ENCODE data around the gene WDFY4.

WDFY4 gene

DNA sequence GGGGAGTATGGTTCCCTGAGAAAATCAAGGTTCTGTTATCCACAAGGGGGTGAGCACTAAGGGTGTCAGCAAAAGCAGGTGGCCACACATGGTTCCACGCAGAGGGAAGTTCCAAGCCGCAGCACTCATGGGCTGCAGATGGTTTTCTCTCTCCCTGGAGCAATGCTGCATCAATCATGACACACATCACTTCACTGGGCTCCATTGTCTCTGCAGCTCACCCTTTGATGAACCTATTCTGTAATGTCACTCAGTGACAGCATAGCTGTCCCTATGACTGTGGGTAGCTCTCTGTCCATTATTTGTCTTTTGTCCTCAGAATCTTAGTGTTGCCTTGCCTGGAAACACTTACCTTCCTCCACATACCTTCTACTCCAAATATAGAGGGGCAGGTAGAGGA is 220.2 kb downstream of the WDFY4 start:
- DNase-seq: no peak
- H3K9me3 Mint-ChIP-seq: no peaks in the 10 kb centered on the region
- H3K27ac Mint-ChIP-seq: no peak overlapping the region
- peaks cover 35% of the 10 kb centered on the region for H3K27me3 Mint-ChIP-seq (ENCODE audit: low read depth, poor library complexity)
- no peaks in the 10 kb centered on the region for H3K36me3 Mint-ChIP-seq (ENCODE audit: low read depth)
- TF ChIP-seq, protein P1, sequence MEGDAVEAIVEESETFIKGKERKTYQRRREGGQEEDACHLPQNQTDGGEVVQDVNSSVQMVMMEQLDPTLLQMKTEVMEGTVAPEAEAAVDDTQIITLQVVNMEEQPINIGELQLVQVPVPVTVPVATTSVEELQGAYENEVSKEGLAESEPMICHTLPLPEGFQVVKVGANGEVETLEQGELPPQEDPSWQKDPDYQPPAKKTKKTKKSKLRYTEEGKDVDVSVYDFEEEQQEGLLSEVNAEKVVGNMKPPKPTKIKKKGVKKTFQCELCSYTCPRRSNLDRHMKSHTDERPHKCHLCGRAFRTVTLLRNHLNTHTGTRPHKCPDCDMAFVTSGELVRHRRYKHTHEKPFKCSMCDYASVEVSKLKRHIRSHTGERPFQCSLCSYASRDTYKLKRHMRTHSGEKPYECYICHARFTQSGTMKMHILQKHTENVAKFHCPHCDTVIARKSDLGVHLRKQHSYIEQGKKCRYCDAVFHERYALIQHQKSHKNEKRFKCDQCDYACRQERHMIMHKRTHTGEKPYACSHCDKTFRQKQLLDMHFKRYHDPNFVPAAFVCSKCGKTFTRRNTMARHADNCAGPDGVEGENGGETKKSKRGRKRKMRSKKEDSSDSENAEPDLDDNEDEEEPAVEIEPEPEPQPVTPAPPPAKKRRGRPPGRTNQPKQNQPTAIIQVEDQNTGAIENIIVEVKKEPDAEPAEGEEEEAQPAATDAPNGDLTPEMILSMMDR (IDR thresholded peaks at IDR 0.05): no peak
- H3K4me1 Mint-ChIP-seq: no peaks in the 10 kb centered on the region
- no peak overlapping the region for H3K4me3 Mint-ChIP-seq

DNA sequence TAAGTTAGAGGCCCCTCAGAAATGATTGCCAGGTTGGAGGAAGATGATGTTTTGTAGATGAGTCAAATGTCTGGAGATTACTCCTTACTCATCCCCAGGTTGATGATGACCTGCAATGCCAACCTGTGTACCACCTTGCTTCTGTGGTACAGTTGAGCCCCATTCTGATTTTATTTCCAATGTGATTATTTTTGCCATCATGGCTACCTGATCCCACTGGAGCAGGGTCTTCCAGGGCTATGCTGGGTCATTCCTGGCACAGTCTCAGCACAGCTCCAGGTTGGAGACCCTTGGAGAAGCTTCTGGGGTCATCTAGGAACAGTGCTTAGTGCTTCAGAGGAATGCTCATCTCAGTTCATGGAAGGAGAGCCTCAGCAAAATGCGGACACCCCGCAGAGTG is 220.6 kb downstream of the WDFY4 start:
- no peaks in the 10 kb centered on the region for H3K9me3 Mint-ChIP-seq
- H3K36me3 Mint-ChIP-seq (ENCODE audit: low read depth): no peaks in the 10 kb centered on the region
- TF ChIP-seq, protein P1 (IDR thresholded peaks at IDR 0.05): no peak
- DNase-seq: no peak
- no peak overlapping the region for H3K4me3 Mint-ChIP-seq
- H3K27ac Mint-ChIP-seq: no peak overlapping the region
- H3K27me3 Mint-ChIP-seq (ENCODE audit: low read depth, poor library complexity): peaks cover 35% of the 10 kb centered on the region
- no peaks in the 10 kb centered on the region for H3K4me1 Mint-ChIP-seq

DNA sequence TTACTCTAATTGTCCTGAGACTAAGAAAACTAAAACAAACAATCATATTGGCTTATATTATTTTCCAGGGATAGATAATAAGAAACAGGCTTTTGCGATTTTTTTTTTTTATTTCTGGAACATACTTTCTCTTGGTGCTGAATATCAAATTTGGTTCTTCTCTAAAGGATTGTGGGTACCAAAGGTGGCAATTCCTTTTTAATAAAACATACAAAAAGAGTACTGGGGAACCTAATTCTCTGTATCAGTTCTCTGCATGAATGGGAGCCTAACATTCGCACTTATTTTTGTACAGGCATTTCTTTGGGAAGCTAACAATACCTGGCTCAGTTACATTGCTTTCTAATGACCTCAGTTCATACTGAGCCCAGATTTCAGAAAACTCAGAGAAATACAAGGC is 222.2 kb downstream of the WDFY4 start:
- no peaks in the 10 kb centered on the region for H3K4me1 Mint-ChIP-seq
- no peak for DNase-seq
- H3K27ac Mint-ChIP-seq: no peak overlapping the region
- peaks cover 31% of the 10 kb centered on the region for H3K27me3 Mint-ChIP-seq (ENCODE audit: low read depth, poor library complexity)
- no peak overlapping the region for H3K4me3 Mint-ChIP-seq
- H3K9me3 Mint-ChIP-seq: no peaks in the 10 kb centered on the region
- TF ChIP-seq, protein P1 (IDR thresholded peaks at IDR 0.05): no peak
- H3K36me3 Mint-ChIP-seq (ENCODE audit: low read depth): no peaks in the 10 kb centered on the region

DNA sequence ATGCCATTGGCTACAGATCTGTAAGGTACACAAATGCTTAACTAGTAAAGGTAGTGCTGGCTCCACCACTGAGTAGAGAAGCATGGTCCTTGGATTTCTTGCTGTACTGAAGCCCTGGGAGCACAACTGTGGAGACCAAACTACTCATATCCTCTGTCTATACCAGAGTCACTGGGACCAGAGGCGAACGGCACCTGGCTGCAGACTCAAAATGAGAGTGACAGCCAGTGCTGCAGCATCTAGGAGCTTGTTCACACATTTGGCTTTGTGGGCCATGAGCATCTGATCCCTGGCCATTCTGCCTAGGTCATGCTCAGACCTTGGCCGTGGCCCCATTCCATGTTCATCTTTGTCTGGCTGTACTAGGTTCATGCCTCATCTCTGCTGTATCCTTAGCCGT is 223.1 kb downstream of the WDFY4 start:
- H3K27me3 Mint-ChIP-seq (ENCODE audit: low read depth, poor library complexity): peaks cover 22% of the 10 kb centered on the region
- H3K36me3 Mint-ChIP-seq (ENCODE audit: low read depth): no peaks in the 10 kb centered on the region
- no peak overlapping the region for H3K27ac Mint-ChIP-seq
- no peaks in the 10 kb centered on the region for H3K4me1 Mint-ChIP-seq
- TF ChIP-seq, protein P1 (IDR thresholded peaks at IDR 0.05): no peak
- DNase-seq: no peak
- no peaks in the 10 kb centered on the region for H3K9me3 Mint-ChIP-seq
- H3K4me3 Mint-ChIP-seq: no peak overlapping the region

DNA sequence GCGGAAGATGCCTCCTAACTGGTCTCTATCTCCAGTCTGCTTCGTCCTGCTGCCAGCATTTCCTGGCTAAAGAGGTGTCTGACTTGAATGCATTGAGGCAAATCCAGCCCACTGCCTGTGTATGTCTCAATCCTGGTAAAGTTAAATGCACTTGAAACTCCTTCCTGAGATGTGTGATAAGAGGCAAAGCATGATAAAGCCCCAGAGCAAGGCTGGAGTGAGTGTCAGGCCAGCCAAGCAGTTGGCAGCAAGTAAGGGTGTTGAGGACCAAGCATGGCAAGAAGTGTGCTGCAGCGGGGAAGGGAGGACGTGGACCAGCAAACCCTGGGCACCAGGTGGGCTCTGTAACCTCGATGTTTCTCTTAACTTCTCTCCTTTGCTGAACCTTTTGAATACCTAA is 225.9 kb downstream of the WDFY4 start:
- no peak overlapping the region for H3K4me3 Mint-ChIP-seq
- H3K27ac Mint-ChIP-seq: no peak overlapping the region
- H3K4me1 Mint-ChIP-seq: no peaks in the 10 kb centered on the region
- DNase-seq: no peak
- TF ChIP-seq, protein P1 (IDR thresholded peaks at IDR 0.05): no peak
- H3K27me3 Mint-ChIP-seq (ENCODE audit: low read depth, poor library complexity): peaks cover 27% of the 10 kb centered on the region
- no peaks in the 10 kb centered on the region for H3K36me3 Mint-ChIP-seq (ENCODE audit: low read depth)
- no peaks in the 10 kb centered on the region for H3K9me3 Mint-ChIP-seq

DNA sequence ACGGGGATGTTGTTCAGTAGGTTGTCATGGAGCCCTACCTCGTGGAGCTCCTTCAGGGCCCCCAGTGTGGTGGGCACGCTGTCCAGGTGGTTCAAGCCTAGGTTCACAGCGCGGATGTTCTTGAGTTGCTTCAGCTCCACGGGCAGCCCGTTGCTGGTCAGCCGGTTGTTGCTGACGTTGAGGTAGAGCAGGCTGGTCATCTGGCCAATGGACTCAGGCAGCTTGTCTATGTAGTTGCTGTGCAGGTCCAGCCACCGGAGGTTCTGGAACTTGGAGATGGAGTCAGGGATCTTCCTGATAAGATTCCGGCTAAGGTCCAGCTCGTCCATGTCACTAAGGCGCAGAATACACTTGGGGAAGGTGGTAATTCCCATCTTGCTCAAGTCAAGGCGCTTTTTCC is 229.0 kb downstream of the WDFY4 start:
- H3K4me3 Mint-ChIP-seq: no peak overlapping the region
- H3K9me3 Mint-ChIP-seq: peaks cover 5% of the 10 kb centered on the region
- H3K4me1 Mint-ChIP-seq: no peaks in the 10 kb centered on the region
- H3K27me3 Mint-ChIP-seq (ENCODE audit: low read depth, poor library complexity): peaks cover 32% of the 10 kb centered on the region
- TF ChIP-seq, protein P1 (IDR thresholded peaks at IDR 0.05): no peak
- no peak overlapping the region for H3K27ac Mint-ChIP-seq
- DNase-seq: no peak
- H3K36me3 Mint-ChIP-seq (ENCODE audit: low read depth): no peaks in the 10 kb centered on the region
